Nephron progenitor cell (in vitro differentiated cells): Measurements from ENCODE around the gene SLIT1.

ENCODE experiments used
- DNase-seq: peaks from one replicate; pipeline ENCODE4 v3.0.0; 2021
- H3K27ac Mint-ChIP-seq: 2 replicates; pipeline ENCODE4 v1.8.0; 2021; ENCODE audit warnings: mild to moderate bottlenecking, moderate library complexity, mixed read lengths
- H3K27me3 Mint-ChIP-seq: 2 replicates; pipeline ENCODE4 v1.8.0; 2021; ENCODE audit warnings: mild to moderate bottlenecking, low read depth, mixed read lengths; ENCODE audit not compliant: poor library complexity
- H3K36me3 Mint-ChIP-seq: 2 replicates; pipeline ENCODE4 v1.8.0; 2021; ENCODE audit warnings: low read depth, mixed read lengths
- H3K4me1 Mint-ChIP-seq: 2 replicates; pipeline ENCODE4 v1.8.0; 2021; ENCODE audit warnings: mixed read lengths
- H3K4me3 Mint-ChIP-seq: 2 replicates; pipeline ENCODE4 v1.8.0; 2021; ENCODE audit warnings: mild to moderate bottlenecking, moderate library complexity, mixed read lengths
- H3K9me3 Mint-ChIP-seq: 2 replicates; pipeline ENCODE4 v1.8.0; 2021; ENCODE audit warnings: mild to moderate bottlenecking, moderate library complexity, mixed read lengths
- TF ChIP-seq, protein P1 (sequence below): fragments of 200-600 bp; sonication (generic); IDR thresholded peaks from 2 replicates; pipeline ENCODE4 v1.5.0; 2021; ENCODE audit warnings: antibody characterized with exemption

The SLIT1 gene

DNA sequence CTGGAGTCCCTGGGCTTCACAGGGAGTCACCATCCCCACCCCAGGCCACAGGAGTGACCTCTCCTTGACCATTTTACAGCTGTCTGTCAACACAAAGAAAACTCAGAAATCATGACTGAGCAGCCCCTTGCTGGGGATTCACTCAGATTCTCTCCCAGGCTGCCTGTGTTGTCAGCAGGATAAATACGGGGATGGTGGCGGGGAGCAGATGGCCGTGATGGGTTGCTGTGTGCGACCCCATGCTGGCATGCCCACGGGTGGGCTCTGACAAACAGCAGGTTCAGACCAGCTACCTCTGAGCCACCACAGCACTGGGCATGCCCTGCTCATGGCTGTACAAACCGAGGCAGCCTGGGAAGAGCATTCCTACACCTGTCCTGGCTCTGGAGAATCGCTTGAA, 136.1 kb downstream of the SLIT1 start:
- H3K27ac Mint-ChIP-seq, result no peak overlapping the region
- H3K9me3 Mint-ChIP-seq, result peaks cover 6% of the 10 kb centered on the region
- TF ChIP-seq, protein P1, sequence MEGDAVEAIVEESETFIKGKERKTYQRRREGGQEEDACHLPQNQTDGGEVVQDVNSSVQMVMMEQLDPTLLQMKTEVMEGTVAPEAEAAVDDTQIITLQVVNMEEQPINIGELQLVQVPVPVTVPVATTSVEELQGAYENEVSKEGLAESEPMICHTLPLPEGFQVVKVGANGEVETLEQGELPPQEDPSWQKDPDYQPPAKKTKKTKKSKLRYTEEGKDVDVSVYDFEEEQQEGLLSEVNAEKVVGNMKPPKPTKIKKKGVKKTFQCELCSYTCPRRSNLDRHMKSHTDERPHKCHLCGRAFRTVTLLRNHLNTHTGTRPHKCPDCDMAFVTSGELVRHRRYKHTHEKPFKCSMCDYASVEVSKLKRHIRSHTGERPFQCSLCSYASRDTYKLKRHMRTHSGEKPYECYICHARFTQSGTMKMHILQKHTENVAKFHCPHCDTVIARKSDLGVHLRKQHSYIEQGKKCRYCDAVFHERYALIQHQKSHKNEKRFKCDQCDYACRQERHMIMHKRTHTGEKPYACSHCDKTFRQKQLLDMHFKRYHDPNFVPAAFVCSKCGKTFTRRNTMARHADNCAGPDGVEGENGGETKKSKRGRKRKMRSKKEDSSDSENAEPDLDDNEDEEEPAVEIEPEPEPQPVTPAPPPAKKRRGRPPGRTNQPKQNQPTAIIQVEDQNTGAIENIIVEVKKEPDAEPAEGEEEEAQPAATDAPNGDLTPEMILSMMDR, result no peak
- H3K4me3 Mint-ChIP-seq, result no peak overlapping the region
- no peak for DNase-seq
- peaks cover 20% of the 10 kb centered on the region for H3K36me3 Mint-ChIP-seq
- H3K4me1 Mint-ChIP-seq, result peaks cover 12% of the 10 kb centered on the region
- peaks cover 15% of the 10 kb centered on the region for H3K27me3 Mint-ChIP-seq

DNA sequence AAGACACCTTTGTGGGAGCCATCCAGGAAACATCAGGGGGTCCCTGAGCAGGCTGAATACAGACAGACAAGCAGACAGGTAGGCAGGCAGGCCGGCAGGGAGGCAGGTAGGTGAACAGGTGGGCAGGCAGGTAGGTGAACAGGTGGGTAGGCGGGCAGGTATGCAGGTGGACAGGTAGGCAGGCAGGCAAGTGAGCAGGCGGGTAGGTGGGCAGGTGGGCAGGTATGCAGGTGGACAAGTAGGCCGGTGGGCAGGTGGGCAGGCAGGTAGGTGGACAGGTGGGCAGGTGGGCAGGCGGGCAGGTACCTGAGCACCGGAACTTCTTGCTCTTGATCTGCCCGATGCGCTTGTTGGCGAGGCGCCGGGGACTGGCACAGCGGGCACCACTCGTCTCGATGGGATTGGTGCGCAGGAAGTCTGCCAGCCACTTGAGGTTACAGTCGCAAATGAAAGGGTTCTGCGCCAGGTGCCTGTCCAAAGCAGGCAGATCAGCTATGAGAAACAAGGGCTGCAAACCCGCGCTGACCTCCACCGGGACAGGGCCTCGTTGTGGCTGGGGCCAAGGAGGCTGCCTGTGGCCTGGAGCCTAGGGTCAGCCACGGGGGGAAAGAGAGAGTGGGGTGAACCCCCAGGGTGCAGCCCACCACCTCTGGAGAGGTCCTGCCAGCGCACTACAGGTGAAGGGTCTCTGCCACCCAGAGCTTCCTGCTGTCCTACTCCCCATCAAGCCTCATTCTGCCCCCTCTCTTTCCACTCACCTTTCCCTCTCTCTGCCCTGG, 136.9 kb downstream of the SLIT1 start:
- TF ChIP-seq, protein P1, result no peak
- Mint-ChIP-seq H3K27ac (no peak overlapping the region), H3K4me1 (peaks cover 12% of the 10 kb centered on the region)

DNA sequence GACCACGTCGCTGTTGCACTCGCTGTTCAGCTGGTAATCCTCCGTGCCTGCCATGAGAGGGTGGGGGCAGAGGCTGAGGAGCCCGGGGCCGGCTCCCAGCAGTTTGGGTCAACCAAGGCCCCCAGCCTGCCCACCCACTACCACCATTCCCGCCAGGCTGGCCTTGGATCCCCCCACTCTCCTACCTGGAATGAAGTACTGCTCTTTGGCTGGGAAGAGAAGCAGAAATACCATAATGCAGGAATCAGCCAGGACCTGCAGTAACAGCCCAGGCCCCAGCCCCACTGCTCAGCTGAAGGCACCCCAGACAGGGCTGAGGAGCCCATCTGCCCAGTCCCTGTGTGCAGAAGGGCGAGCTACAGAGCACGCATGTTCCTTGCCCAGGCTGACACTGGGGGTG, 138.0 kb downstream of the SLIT1 start:
- Mint-ChIP-seq H3K27me3 (peaks cover 12% of the 10 kb centered on the region), H3K36me3 (peaks cover 5% of the 10 kb centered on the region), H3K9me3 (peaks cover 6% of the 10 kb centered on the region), H3K4me1 (peaks cover 12% of the 10 kb centered on the region), H3K4me3 (no peak overlapping the region), H3K27ac (no peak overlapping the region)
- DNase-seq, result no peak
- TF ChIP-seq, protein P1, result no peak

More for the DNA sequence above, 136.9 kb downstream of the SLIT1 start:
- no peak for DNase-seq
- Mint-ChIP-seq H3K36me3 (peaks cover 11% of the 10 kb centered on the region), H3K9me3 (peaks cover 6% of the 10 kb centered on the region), H3K4me3 (no peak overlapping the region), H3K27me3 (peaks cover 16% of the 10 kb centered on the region)

DNA sequence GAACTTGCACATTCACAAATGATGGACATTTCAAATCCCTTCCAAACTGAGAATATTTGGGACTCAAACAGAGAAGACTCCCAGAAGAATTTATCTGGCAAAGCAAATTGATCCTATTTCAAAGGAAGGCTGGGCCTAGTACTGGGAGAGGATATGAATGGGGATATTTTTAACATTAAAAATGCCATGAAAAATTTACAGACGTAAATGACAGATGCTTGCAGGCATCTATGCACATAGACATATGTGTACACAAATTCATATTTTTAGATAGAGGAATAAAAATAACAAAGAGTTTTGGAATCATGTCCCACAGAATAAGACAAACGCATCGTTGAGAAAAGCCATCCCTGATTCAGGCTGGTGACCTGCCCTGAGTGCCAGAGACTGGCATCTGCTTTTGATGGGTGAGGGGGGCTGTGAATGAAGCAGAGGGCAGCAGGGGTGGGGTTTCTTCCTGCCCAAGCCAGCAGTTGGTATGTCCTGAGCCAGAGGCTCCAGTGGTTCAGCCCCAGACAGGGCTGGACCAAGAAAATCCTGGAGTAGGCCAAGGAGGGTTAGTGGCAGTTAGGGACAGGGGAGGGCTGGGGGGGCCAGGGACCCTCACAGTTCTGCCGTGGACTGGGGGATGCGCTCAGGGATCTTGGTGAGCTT, 138.5 kb downstream of the SLIT1 start:
- TF ChIP-seq, protein P1, result no peak
- Mint-ChIP-seq H3K27me3 (peaks cover 15% of the 10 kb centered on the region), H3K27ac (no peak overlapping the region), H3K9me3 (peaks cover 6% of the 10 kb centered on the region), H3K36me3 (peaks cover 5% of the 10 kb centered on the region), H3K4me3 (no peak overlapping the region), H3K4me1 (peaks cover 12% of the 10 kb centered on the region)
- no peak for DNase-seq

DNA sequence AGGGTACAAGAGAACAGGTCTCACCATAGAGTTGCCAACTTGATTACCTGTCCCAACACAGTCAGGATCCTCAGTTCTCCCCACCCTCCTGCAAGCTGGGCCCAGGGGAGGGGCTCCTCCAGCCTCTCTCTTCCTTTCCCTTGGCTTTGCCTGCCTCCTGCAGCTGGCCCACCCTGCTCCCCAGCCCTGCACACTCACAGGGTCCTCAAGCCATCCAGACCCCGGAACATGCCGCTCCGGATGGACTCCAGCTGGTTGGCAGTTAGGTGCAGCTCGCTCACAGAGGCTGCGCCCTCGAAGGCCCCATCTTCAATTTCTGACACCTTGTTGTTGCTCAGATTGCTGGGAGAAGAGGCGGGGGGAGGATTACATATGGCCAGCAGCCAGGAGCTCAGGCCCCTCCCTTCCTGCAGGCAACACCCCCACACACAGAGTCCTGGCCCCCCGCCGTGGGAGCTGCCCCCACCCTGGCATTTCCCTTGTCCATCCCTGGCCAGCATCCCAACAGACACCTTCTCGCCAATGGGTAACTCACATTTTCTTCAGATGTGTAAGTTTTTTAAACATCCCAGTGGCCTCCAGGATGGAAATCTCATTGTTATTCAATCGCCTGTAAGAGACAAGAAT, 139.2 kb downstream of the SLIT1 start:
- no peak for DNase-seq
- H3K9me3 Mint-ChIP-seq, result peaks cover 6% of the 10 kb centered on the region
- TF ChIP-seq, protein P1, result no peak
- H3K4me1 Mint-ChIP-seq, result peaks cover 12% of the 10 kb centered on the region
- no peak overlapping the region for H3K4me3 Mint-ChIP-seq
- H3K27me3 Mint-ChIP-seq, result peaks cover 15% of the 10 kb centered on the region
- peaks cover 5% of the 10 kb centered on the region for H3K36me3 Mint-ChIP-seq
- H3K27ac Mint-ChIP-seq, result no peak overlapping the region
